Brain microvascular endothelial cell (primary cell): ENCODE results near the gene FSD1.
A peak's percentile ranks its signal among the peaks of the same experiment; 100 is the strongest.

Experiments used
- DNase-seq: peaks from one replicate; pipeline ENCODE4 v3.0.0-alpha.2; 2020
- H3K27ac ChIP-seq: fragments of 250-450 bp; sonication (Bioruptor Pico); 2 replicates; pipeline ENCODE4 v1.5.1; 2020; ENCODE audit warnings: mild to moderate bottlenecking, moderate library complexity
- H3K27me3 ChIP-seq: fragments of 250-450 bp; sonication (Bioruptor Pico); replicated peaks from 2 replicates; pipeline ENCODE4 v1.5.1; 2020; ENCODE audit warnings: mild to moderate bottlenecking
- H3K36me3 ChIP-seq: fragments of 250-450 bp; sonication (Bioruptor Pico); replicated peaks from 2 replicates; pipeline ENCODE4 v1.5.1; 2020; ENCODE audit warnings: mild to moderate bottlenecking
- H3K4me3 ChIP-seq: 2 replicates; pipeline ENCODE4 v1.5.1; 2011; ENCODE audit warnings: low read depth, mild to moderate bottlenecking, control low read depth, low read length, moderate library complexity
- in situ Hi-C: cut with HindIII; loops from 2 replicates; pipeline ENCODE4 v1.10.0; 2017; ENCODE audit warnings: low sequenced_read_pairs, low pct_ligation_motif_present
- TF ChIP-seq, protein P1 (sequence below): IDR thresholded peaks from 2 replicates; pipeline ENCODE4 v1.5.1; 2011; ENCODE audit warnings: low read depth, mild to moderate bottlenecking, moderate library complexity, low read length, control low read depth, inconsistent platforms; ENCODE audit errors: missing control alignments

The FSD1 gene

DNA sequence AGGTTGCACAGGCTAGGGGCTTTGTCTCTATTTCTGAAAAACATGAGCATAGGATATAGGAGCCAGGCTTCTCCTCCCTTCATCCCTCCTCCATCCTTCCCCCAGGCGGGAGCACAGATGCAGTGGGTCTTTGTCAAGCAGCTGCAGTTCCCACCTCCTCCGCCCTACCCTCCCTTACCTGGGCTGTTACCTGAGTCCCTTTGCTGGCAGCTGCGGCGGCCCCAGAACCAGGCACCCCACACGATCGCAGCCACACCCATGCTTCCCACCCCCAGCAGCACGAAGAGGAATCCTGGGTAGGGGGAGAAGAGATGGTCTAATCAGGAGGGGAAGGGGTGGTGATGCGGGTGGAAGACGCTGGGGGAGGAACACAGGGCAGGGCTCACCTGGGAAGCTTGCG lies 10.0 kb upstream of the FSD1 start:
- TF ChIP-seq, protein P1, sequence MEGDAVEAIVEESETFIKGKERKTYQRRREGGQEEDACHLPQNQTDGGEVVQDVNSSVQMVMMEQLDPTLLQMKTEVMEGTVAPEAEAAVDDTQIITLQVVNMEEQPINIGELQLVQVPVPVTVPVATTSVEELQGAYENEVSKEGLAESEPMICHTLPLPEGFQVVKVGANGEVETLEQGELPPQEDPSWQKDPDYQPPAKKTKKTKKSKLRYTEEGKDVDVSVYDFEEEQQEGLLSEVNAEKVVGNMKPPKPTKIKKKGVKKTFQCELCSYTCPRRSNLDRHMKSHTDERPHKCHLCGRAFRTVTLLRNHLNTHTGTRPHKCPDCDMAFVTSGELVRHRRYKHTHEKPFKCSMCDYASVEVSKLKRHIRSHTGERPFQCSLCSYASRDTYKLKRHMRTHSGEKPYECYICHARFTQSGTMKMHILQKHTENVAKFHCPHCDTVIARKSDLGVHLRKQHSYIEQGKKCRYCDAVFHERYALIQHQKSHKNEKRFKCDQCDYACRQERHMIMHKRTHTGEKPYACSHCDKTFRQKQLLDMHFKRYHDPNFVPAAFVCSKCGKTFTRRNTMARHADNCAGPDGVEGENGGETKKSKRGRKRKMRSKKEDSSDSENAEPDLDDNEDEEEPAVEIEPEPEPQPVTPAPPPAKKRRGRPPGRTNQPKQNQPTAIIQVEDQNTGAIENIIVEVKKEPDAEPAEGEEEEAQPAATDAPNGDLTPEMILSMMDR, result no peak
- Histone ChIP-seq H3K4me3 (no peak overlapping the region), H3K27me3 (no peaks in the 10 kb centered on the region), H3K36me3 (no peaks in the 10 kb centered on the region), H3K27ac (no peak overlapping the region)
- in situ Hi-C loops, result no loop called here
- DNase-seq, result no peak

DNA sequence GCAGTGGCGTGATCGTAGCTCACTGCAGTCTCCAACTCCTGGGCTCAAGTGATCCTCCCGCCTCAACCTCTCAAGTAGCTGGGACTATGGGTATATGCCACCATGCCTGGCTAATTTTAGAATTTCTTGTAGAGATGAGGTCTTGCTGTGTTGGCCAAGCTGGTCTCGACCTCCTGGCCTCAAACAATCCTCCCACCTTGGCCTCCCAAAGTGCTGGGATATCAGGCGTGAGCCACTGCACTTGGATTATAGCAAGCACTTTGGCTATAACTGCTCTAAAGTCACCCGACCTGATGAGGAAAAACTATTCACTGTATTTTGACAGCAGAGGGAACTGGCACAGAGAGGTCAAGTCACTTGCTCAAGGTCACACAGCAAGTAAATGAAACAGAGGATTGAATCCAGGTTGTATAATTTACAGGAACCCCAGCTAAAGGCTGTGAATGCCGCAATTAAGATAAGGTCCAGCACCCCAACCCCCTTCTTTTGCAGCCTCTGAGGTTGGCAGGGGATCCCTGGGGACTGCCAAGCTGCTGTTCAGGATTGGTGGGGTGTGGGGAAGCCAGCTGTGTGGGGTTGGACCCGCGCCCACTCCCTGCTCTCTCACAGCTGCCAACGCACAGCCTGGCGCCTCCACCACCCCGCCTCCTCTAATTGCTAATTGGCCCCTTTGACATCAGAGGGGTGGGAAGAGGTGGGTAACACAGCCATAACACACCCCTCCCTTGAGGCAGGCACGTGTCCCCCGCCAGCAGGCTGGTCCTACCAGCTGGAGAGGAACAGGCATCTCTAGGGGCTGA lies 8.2 kb upstream of the FSD1 start:
- no peak for DNase-seq
- no peak overlapping the region for H3K4me3 ChIP-seq
- in situ Hi-C loops, result no loop called here
- H3K27ac ChIP-seq, result no peak overlapping the region
- TF ChIP-seq, protein P1, result no peak
- H3K27me3 ChIP-seq, result no peaks in the 10 kb centered on the region
- H3K36me3 ChIP-seq, result no peaks in the 10 kb centered on the region

DNA sequence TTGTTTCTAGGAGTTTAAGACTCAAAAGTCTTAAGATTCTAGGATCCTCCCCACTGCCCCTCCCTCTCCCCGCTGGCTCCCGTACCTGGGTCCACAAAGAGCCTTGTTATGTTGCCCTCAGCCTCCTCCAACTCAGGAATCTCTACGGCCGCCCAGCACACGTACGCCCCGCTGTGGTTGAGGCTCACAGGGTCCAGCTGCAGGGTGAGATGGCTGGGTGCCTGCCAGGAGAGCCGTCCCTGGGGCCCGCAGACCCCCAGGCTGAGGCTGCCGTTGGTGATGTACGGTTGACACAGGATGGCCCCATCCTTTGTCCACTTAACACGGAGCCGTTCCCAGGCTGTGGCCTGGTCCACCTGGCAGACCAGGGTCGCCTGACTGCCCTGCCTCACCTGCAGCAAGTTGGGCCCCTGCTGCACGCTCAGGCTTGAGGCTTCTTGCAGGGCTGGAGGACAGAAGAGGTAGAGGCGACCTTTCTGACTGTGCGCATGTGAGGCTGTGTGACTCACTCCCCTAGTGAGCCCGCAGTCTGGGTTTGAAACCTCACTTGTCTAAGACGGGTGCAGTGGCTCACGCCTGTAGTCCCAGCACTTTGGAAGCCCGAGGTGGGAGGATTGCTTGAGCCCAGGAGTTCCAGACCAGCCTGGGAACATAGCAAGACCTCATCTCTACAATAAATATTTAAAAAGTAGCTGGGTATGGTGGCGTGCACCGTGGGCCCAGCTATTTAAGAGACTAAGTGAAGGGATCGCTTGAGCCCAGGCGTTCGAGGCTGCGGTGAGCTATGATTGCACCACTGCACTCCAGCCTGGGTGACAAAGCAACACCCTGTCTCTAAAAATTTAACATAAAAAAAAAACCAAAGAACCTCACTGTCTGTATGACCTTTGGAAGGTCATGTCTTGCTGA lies 6.2 kb upstream of the FSD1 start:
- no peak overlapping the region for H3K27ac ChIP-seq
- in situ Hi-C loops, result no loop called here
- no peaks in the 10 kb centered on the region for H3K27me3 ChIP-seq
- H3K36me3 ChIP-seq, result no peaks in the 10 kb centered on the region
- TF ChIP-seq, protein P1, result no peak
- DNase-seq, result peak; percentile 8
- no peak overlapping the region for H3K4me3 ChIP-seq

DNA sequence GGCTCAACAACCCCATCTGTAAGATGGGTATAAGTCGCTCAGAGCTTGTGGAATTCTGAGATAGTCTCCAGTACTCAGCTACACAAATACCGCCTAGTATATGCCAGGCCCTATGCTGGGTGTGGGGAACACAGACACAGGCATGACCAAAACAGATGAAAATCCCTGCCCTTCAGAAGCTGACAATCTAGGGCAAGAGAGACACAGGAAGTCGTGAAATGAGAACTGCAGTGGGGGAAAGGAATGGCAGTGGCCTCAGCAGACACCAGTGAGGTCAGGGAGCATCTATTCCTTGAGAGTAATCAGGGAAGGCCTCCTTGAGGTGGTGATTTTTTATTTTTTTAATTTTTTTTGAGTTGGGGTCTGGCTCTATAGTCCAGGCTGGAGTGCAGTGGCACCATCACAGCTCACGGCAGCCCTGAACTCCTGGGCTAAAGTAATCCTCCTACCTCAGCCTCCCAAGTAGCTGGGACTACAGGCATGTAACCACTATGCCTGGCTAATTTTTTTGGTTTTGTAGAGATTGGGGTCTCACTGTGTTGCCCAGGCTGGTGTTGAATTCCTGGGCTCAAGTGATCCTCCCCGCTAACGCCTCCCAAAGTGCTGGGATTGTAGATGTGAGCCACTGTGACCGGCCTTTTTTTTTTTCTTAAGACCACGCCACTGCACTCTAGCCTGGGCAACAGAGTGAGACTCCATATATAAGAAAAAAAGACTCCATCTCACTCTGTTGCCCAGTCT lies 5.4 kb upstream of the FSD1 start:
- in situ Hi-C loops, result no loop called here
- Histone ChIP-seq H3K27me3 (no peaks in the 10 kb centered on the region), H3K4me3 (no peak overlapping the region), H3K27ac (no peak overlapping the region), H3K36me3 (no peaks in the 10 kb centered on the region)
- DNase-seq, result no peak
- TF ChIP-seq, protein P1, result no peak

DNA sequence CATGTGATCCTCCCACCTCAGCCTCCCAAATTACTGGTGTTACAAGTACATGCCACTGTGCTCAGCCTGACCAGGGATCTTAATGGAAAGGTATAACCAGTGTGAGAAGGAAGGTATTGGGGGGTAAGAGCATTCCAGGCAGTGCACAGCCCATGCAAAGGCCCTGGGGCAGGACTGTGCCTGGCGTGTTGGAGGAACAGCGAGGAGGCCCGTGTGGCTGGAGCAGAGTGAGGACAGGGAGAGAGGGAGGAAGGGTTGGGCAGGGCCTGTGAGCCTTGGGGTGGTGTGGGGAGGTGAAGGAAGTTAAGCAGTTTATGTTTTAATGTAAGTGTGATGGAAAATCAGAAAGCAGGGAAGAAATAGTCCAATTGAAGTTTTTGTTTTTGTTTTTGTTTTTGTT lies 3.8 kb upstream of the FSD1 start:
- Histone ChIP-seq H3K27ac (no peak overlapping the region), H3K36me3 (no peaks in the 10 kb centered on the region), H3K27me3 (no peaks in the 10 kb centered on the region), H3K4me3 (no peak overlapping the region)
- TF ChIP-seq, protein P1, result no peak
- DNase-seq, result no peak
- in situ Hi-C loops, result no loop called here
